ENCODE results near the gene CD3D.

DNA sequence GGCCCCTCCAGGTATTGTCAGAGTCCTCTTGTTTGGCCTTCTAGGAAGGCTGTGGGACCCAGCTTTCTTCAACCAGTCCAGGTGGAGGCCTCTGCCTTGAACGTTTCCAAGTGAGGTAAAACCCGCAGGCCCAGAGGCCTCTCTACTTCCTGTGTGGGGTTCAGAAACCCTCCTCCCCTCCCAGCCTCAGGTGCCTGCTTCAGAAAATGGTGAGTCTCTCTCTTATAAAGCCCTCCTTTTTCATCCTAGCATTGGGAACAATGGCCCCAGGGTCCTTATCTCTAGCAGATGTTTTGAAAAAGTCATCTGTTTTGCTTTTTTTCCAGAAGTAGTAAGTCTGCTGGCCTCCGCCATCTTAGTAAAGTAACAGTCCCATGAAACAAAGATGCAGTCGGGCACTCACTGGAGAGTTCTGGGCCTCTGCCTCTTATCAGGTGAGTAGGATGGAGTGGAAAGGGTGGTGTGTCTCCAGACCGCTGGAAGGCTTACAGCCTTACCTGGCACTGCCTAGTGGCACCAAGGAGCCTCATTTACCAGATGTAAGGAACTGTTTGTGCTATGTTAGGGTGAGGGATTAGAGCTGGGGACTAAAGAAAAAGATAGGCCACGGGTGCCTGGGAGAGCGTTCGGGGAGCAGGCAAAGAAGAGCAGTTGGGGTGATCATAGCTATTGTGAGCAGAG is 37.8 kb downstream of the CD3D start, which contains the start of gene CD3E:
- TF ChIP-seq, protein P1, sequence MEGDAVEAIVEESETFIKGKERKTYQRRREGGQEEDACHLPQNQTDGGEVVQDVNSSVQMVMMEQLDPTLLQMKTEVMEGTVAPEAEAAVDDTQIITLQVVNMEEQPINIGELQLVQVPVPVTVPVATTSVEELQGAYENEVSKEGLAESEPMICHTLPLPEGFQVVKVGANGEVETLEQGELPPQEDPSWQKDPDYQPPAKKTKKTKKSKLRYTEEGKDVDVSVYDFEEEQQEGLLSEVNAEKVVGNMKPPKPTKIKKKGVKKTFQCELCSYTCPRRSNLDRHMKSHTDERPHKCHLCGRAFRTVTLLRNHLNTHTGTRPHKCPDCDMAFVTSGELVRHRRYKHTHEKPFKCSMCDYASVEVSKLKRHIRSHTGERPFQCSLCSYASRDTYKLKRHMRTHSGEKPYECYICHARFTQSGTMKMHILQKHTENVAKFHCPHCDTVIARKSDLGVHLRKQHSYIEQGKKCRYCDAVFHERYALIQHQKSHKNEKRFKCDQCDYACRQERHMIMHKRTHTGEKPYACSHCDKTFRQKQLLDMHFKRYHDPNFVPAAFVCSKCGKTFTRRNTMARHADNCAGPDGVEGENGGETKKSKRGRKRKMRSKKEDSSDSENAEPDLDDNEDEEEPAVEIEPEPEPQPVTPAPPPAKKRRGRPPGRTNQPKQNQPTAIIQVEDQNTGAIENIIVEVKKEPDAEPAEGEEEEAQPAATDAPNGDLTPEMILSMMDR (IDR thresholded peaks at IDR 0.05): no peak
- TF ChIP-seq POLR2A (IDR thresholded peaks at IDR 0.05): no peak
